Stimulated activated naive CD8-positive, alpha-beta T cell treated with anti-CD3 and anti-CD28 coated beads, Interleukin-15, amount 100 ng/mL, for 72 hours (primary cell): Measurements from ENCODE around the gene OXNAD1.

Experiments used
- ATAC-seq: fragments of 150-1000 bp; cut with Tn5 transposase; 2 replicates; pipeline ENCODE4 v1.10.0; 2021; ENCODE audit warnings: mild to moderate bottlenecking, moderate library complexity
- DNase-seq, 2 donors: peaks; one replicate each; pipeline ENCODE4 v3.0.0; 2021 to 2022
- H3K27ac Mint-ChIP-seq, 2 donors: one replicate each; pipeline ENCODE4 v1.8.0; 2022; ENCODE audit warnings: mild to moderate bottlenecking in 2 of 2, mixed read lengths in 2 of 2, moderate library complexity in 2 of 2
- H3K27me3 Mint-ChIP-seq: one replicate; pipeline ENCODE4 v1.8.0; 2022; ENCODE audit warnings: mixed read lengths
- H3K4me1 Mint-ChIP-seq: one replicate; pipeline ENCODE4 v1.8.0; 2022; ENCODE audit warnings: mild to moderate bottlenecking, mixed read lengths
- H3K4me3 Mint-ChIP-seq, 2 donors: one replicate each; pipeline ENCODE4 v1.8.0; 2022; ENCODE audit warnings: mild to moderate bottlenecking in 2 of 2, mixed read lengths in 2 of 2, moderate library complexity in 1 of 2
- H3K9me3 Mint-ChIP-seq, 2 donors: one replicate each; pipeline ENCODE4 v1.8.0; 2022; ENCODE audit warnings: mixed read lengths in 2 of 2

OXNAD1 gene

DNA sequence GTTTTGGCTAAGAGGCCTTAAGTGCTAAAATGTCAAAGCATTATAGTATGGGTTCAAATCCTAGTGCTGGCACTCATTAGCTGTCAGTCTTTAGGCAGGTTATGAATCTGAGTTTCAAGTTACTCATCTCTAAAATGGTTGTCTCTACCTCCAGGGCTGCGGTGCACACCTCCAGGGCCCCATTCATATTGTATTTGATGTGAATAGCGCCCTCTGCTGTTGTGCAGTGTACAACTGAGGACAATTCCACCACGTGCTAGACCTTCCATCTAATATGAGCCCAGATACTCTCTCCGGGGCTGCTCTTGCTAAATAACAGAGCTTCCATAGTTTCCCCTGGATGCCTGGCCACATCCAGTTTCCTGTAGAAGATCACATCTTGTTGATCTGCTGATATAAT, 54.3 kb downstream of the OXNAD1 start:
- ATAC-seq (peak; percentile 92), DNase-seq (peak; percentile 82 to 87)
- Mint-ChIP-seq H3K27me3 (no peaks in the 10 kb centered on the region), H3K4me1 (peaks cover 97% of the 10 kb centered on the region), H3K9me3 (no peaks in the 10 kb centered on the region), H3K27ac (peak overlapping the region; percentile 89 to 93), H3K4me3 (peak overlapping the region; percentile 40 to 41)

DNA sequence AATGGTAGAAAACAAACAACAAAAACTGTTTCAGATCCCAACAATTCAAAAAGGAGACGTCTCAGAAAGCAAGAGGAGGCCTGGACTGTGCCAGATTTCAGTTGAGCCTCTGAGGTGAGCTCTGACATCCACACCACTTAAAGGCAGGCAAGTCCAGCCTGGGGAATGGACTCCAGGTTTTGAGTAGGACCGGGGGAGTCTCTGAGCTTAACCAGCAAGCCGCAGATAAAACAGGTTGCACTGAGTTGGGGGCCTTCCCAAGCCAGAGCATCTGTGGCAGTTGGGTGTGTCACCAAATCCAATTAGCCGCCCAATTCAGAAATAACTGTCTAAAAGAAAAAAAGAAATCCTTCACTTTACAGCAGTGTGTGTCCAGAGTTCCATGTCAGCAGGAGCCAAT, 54.7 kb downstream of the OXNAD1 start:
- Mint-ChIP-seq H3K27me3 (no peaks in the 10 kb centered on the region), H3K27ac (peak overlapping the region; percentile 89 to 93), H3K4me1 (peaks cover 97% of the 10 kb centered on the region), H3K4me3 (peak overlapping the region in 1 of 2 donors; percentile 40), H3K9me3 (no peaks in the 10 kb centered on the region)
- ATAC-seq (no peak), DNase-seq (no peak)

GRCh38 chr3:16320711-16321110, 55.7 kb downstream of the OXNAD1 start:
- H3K4me3 Mint-ChIP-seq: no peak overlapping the region
- DNase-seq (peak in 1 of 2 donors; percentile 7), ATAC-seq (no peak)
- H3K27ac Mint-ChIP-seq: peak overlapping the region; percentile 89 to 90
- H3K27me3 Mint-ChIP-seq: no peaks in the 10 kb centered on the region
- peaks cover 97% of the 10 kb centered on the region for H3K4me1 Mint-ChIP-seq
- H3K9me3 Mint-ChIP-seq: no peaks in the 10 kb centered on the region

DNA sequence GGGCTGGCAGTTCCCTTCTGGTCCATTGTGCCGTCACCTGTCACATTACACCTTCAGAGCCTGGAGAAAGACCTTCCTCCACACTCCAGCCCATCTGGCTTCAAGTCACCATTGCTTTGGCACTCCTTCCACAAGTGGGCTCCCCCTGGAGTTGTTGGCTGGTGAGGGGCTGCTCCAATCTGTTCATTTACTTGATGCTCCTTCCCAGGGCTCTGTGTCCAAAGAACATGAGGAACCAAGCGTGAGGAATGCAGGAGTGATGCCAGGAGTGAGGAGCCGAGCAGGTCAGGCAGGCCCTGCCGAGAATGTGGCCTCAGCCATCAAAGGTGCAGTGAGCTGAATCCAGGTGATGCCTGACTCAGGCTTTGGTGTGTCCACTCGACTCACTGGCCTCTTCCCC, 57.2 kb downstream of the OXNAD1 start:
- H3K27ac Mint-ChIP-seq: peak overlapping the region; percentile 68 to 70
- no peak overlapping the region for H3K4me3 Mint-ChIP-seq
- ATAC-seq: no peak
- peaks cover 94% of the 10 kb centered on the region for H3K4me1 Mint-ChIP-seq
- no peaks in the 10 kb centered on the region for H3K27me3 Mint-ChIP-seq
- no peaks in the 10 kb centered on the region for H3K9me3 Mint-ChIP-seq
- no peak for DNase-seq

DNA sequence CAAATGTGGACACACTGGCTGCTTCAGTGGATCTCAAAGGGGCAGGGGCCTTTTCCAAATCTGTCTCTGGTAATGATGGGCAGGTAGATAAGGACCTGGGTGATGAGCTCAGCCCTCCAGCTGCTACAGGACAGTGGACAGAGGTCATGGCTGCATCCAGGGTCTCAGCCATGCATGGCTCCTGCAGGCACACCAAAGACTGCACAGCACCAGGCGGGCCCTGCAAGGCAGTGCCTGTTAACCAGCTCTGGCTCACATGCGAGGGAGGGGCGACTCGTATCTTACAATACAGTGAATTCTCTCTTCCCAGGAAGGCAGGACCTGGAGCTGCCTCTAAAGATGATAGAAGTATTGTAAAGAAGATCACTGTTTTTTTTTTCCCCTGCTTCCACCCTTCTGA, 58.7 kb downstream of the OXNAD1 start:
- H3K4me3 Mint-ChIP-seq: peak overlapping the region in 1 of 2 donors; percentile 21
- peak in 1 of 2 donors; percentile 6 for DNase-seq
- no peaks in the 10 kb centered on the region for H3K27me3 Mint-ChIP-seq
- no peak overlapping the region for H3K27ac Mint-ChIP-seq
- no peaks in the 10 kb centered on the region for H3K9me3 Mint-ChIP-seq
- no peak for ATAC-seq
- peaks cover 79% of the 10 kb centered on the region for H3K4me1 Mint-ChIP-seq

GRCh38 chr3:16325850-16326249, 60.8 kb downstream of the OXNAD1 start:
- no peak for ATAC-seq
- H3K27ac Mint-ChIP-seq: peak overlapping the region in 1 of 2 donors; percentile 77
- no peaks in the 10 kb centered on the region for H3K9me3 Mint-ChIP-seq
- H3K27me3 Mint-ChIP-seq: no peaks in the 10 kb centered on the region
- peaks cover 57% of the 10 kb centered on the region for H3K4me1 Mint-ChIP-seq
- no peak for DNase-seq
- H3K4me3 Mint-ChIP-seq: no peak overlapping the region

DNA sequence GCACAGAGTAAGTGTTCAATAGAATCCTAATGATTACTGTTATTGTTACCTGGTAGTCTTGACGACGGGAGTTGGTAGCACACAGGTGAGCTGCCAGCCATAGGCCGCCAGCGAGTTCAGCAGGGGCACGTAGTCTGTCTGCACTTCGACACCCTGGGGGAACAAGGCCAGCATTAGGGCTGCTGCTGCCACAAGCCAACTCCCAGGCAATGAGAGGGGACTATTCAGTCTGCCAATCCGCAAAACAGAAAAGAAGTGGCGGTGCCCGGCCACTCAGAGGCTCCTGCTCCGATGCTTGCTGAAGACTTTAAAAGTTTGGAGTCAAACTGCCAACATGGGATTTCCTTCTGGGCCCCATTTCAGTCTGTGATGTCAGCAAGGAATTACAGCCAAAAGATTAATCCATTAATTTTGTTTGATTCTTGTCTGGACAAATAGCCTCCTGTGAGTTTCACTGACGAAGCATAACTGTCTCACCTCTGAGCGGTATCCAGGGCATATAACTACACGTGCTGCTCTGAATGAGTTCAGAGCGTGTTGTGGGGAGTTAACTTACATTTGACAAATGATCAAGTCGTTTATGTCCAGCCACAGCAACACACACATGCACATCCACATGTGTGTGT, 61.8 kb downstream of the OXNAD1 start:
- Mint-ChIP-seq H3K4me3 (no peak overlapping the region), H3K27ac (peak overlapping the region; percentile 68 to 94), H3K9me3 (peaks cover 7% of the 10 kb centered on the region in 2 donors), H3K4me1 (peaks cover 48% of the 10 kb centered on the region), H3K27me3 (no peaks in the 10 kb centered on the region)
- no peak for ATAC-seq
- DNase-seq: peak in 1 of 2 donors; percentile 6

GRCh38 chr3:16328124-16328523, 63.1 kb downstream of the OXNAD1 start:
- Mint-ChIP-seq H3K27ac (peak overlapping the region; percentile 4 to 68), H3K9me3 (peaks cover 17 to 19% of the 10 kb centered on the region in 2 donors), H3K27me3 (no peaks in the 10 kb centered on the region), H3K4me3 (no peak overlapping the region), H3K4me1 (peaks cover 47% of the 10 kb centered on the region)
- ATAC-seq (no peak), DNase-seq (peak in 1 of 2 donors; percentile 8)

DNA sequence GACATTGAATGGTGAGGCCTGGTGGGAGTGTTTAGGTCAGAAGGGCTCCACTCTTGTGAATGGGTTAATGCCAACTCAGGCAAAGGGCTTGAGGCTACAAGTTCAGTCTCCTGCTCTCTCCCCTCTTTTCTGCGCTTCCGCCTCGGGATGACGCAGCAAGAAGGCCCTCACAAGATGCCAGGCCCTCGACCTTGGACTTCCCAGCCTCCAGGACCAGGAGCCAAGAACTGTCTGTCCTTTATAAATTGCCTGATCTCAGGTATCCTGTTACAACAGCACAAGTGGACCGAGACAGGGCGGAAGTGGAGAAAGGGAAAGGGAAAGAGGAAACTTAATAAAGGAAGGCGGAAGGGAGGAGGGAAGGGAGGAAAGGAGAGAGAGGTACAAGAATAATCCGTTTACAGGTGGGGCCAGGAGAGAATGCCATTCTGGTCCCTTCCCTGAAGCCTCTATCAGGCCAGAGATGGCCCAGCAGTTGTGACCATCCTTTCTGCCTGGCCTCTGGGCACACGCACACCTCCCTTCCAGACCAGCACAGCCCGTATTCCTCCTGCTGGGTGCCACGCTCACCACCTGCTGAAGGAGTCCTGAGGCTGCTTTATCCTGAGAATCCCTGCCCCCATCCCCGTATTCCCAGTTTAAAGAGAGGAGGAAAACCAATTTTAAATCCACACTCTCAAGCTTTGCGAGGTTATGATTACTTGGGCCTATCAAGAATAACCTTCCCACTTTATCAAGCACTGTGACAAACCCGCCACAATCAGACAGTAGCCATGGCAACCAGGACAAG, 64.2 kb downstream of the OXNAD1 start:
- Mint-ChIP-seq H3K4me3 (peak overlapping the region in 1 of 2 donors; percentile 10), H3K27me3 (no peaks in the 10 kb centered on the region), H3K27ac (peak overlapping the region; percentile 3 to 60), H3K4me1 (peaks cover 39% of the 10 kb centered on the region), H3K9me3 (peaks cover 17 to 19% of the 10 kb centered on the region in 2 donors)
- ATAC-seq (no peak), DNase-seq (peak in 1 of 2 donors; percentile 7)

- Mint-ChIP-seq H3K4me1 (peaks cover 39% of the 10 kb centered on the region), H3K27me3 (no peaks in the 10 kb centered on the region), H3K27ac (peak overlapping the region in 1 of 2 donors; percentile 44), H3K4me3 (no peak overlapping the region), H3K9me3 (peaks cover 19 to 21% of the 10 kb centered on the region in 2 donors)
- DNase-seq: no peak
- no peak for ATAC-seq
These were observed 64.8 kb downstream of the OXNAD1 start for GRCh38 chr3:16329826-16330129.

DNA sequence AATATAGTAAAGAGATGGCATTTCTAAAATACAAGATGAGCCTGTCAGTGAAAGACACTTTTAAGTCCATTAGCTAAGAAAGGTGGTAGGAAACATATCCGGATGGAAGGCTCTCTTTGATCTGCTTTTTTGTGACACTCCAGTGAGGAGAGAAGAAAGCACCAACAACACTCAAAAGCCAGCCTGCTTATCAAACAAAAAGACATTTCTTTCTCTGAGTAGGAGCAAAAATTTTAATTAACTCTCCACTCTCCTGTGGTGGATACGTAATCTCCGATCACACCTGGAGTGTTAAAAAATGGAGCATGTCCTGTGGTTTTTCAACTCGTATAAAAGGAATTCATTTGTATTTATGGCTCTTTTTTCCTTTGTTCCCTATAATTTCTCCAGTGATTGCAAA, 65.3 kb downstream of the OXNAD1 start:
- no peaks in the 10 kb centered on the region for H3K27me3 Mint-ChIP-seq
- H3K27ac Mint-ChIP-seq: no peak overlapping the region
- DNase-seq: no peak
- H3K9me3 Mint-ChIP-seq: peaks cover 19 to 22% of the 10 kb centered on the region in 2 donors
- no peak overlapping the region for H3K4me3 Mint-ChIP-seq
- no peak for ATAC-seq
- peaks cover 39% of the 10 kb centered on the region for H3K4me1 Mint-ChIP-seq

DNA sequence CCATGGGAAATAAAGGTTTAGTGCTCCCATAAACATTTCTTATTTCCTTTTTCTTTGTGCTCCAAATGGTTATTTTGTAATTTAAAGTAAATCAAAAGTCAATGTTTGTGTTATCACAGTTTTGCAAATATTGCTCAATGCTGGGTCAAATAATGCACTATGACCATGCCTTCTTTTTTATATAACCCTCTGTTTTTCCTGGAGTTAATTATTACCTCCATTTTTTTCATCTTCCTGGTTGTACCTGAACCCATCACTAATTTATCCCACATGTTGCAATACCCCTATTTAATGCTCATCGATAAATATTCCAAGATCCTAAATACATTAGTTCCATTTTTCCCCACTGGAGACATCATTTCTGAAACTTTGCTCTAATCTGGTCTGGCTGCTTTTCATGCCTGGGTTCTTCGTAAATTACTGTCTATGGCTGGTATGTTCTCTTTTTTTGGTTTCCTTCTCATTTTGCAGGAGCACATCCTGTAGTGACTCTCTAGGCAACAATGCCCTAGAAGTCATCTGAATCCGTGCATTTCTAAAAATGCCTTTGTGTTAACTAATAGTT, 66.4 kb downstream of the OXNAD1 start:
- no peak for DNase-seq
- H3K4me3 Mint-ChIP-seq: no peak overlapping the region
- H3K27ac Mint-ChIP-seq: no peak overlapping the region
- peaks cover 37% of the 10 kb centered on the region for H3K4me1 Mint-ChIP-seq
- peaks cover 19 to 22% of the 10 kb centered on the region in 2 donors for H3K9me3 Mint-ChIP-seq
- no peaks in the 10 kb centered on the region for H3K27me3 Mint-ChIP-seq
- ATAC-seq: no peak

DNA sequence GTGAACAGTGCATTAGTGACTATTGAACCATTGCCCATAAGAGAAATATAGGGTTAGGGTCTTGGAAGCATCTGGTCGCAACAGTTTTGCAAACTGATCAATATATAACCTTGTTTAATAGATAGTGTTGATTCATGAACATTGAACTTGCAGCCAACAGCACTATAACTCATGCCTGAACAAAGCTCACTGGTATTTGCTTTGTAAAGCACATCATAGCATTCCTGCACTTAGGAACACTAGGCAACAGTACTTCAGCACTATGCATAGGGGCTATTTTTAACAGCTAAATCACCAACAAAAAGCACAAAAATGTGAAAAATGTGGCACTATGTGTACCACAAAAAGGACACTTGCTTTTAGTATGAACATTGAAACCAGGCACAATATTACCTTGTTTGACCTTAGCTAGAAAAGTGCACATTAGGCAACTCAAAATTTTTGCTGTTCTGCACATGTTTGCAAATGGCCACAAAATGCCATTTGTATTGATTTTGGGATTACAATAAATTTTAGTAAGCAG, 68.0 kb downstream of the OXNAD1 start:
- Mint-ChIP-seq H3K27ac (no peak overlapping the region), H3K27me3 (no peaks in the 10 kb centered on the region), H3K9me3 (peaks cover 19 to 22% of the 10 kb centered on the region in 2 donors), H3K4me1 (peaks cover 43% of the 10 kb centered on the region), H3K4me3 (no peak overlapping the region)
- ATAC-seq (no peak), DNase-seq (no peak)

DNA sequence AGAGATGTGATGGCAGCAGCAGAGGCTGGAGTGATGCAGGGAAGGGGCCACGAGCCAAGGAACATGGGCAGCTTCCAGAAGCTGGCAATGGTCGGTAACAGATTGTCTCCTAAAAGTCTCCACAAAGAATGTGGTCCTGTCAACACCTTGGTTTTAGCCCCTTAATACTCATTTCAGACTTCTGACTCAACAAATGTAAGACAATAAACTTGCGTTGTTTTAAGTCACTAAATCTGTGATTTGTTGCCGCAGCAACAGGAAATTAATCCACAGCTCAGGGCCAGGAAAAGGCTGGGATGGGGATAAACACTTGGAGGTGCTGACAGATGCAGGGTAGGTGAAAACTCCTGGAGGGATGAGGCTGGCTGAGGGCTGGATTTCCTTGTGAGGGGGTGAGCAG, 69.9 kb downstream of the OXNAD1 start:
- no peak for DNase-seq
- Mint-ChIP-seq H3K9me3 (peaks cover 19 to 22% of the 10 kb centered on the region in 2 donors), H3K4me1 (peaks cover 62% of the 10 kb centered on the region), H3K27me3 (no peaks in the 10 kb centered on the region), H3K4me3 (no peak overlapping the region), H3K27ac (peak overlapping the region; percentile 75 to 84)
- no peak for ATAC-seq

- no peaks in the 10 kb centered on the region for H3K27me3 Mint-ChIP-seq
- peak overlapping the region; percentile 36 to 79 for H3K27ac Mint-ChIP-seq
- H3K4me3 Mint-ChIP-seq: no peak overlapping the region
- DNase-seq (no peak), ATAC-seq (no peak)
- H3K9me3 Mint-ChIP-seq: peaks cover 19 to 22% of the 10 kb centered on the region in 2 donors
- peaks cover 67% of the 10 kb centered on the region for H3K4me1 Mint-ChIP-seq
These were observed 70.3 kb downstream of the OXNAD1 start for GRCh38 chr3:16335333-16335732.
